Ovary (tissue), 1 donor: ENCODE data around the gene DLG1.

Experiments used
- EP300 ChIP-seq: sonication (generic); formaldehyde crosslinking; IDR thresholded peaks from one replicate; pipeline ENCODE4 v1.6.1; 2017; ENCODE audit warnings: antibody characterized with exemption
- POLR2A ChIP-seq: fragments of 450-650 bp; IDR thresholded peaks from one replicate; pipeline ENCODE4 v1.6.1; 2017; ENCODE audit warnings: antibody characterized with exemption, mild to moderate bottlenecking, moderate library complexity

DNA sequence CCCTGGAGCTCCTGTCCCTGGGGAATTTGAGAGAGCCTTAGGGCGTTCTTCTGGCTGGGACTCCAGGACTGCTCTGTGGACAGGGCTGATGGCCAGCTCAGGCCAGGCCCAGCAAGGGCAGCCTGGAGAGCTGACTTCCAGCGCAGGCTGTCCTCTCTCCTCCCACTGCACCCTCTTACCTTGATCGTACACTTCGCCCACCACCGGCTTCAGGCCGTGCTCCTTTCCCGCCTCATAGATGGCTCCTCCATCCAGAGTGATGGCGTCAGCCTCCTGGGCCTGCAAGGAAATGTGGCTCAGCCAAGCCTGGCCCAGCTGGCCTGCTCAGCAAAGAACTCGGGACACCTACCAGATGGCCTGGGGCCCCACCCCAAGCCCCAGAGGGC is 271.9 kb downstream of the DLG1 start:
- no peak for TF ChIP-seq POLR2A
- no peak for TF ChIP-seq EP300
